ES-I3 (cell line): ENCODE results near the gene PNMA6E.
"Not testable (repeated sequence)": the region's sequence is repeated elsewhere in the genome, so short reads cannot be mapped to it uniquely, and the experiment has no call there.

Source experiments
- H3K36me3 ChIP-seq: 2 replicates; pipeline ENCODE4 v1.6.1; 2013; ENCODE audit warnings: mild to moderate bottlenecking, low read length, control low read depth, moderate library complexity; ENCODE audit not compliant: insufficient read depth
- H3K4me1 ChIP-seq: 2 replicates; pipeline ENCODE4 v1.6.1; 2013; ENCODE audit warnings: mild to moderate bottlenecking, control low read depth, low read length; ENCODE audit not compliant: insufficient read depth
- H3K9ac ChIP-seq: 2 replicates; pipeline ENCODE4 v1.6.1; 2013; ENCODE audit warnings: low read depth, mild to moderate bottlenecking, low read length, moderate library complexity
- H3K9me3 ChIP-seq: 2 replicates; pipeline ENCODE4 v1.6.1; 2013; ENCODE audit warnings: mild to moderate bottlenecking, low read length, moderate library complexity; ENCODE audit not compliant: control insufficient read depth, insufficient read depth

PNMA6E gene

GRCh38 chrX:153406903-153407302 lies 5.8 kb upstream of the PNMA6E start:
- H3K9ac ChIP-seq: no peak overlapping the region
- no peaks in the 10 kb centered on the region for H3K36me3 ChIP-seq
- H3K9me3 ChIP-seq: no peaks in the 10 kb centered on the region
- no peaks in the 10 kb centered on the region; the same call in 1 of the 2 replicates for H3K4me1 ChIP-seq

- Histone ChIP-seq H3K4me1 (no peaks in the 10 kb centered on the region; the same call in 1 of the 2 replicates), H3K36me3 (no peaks in the 10 kb centered on the region), H3K9ac (no peak overlapping the region), H3K9me3 (no peaks in the 10 kb centered on the region)
These were observed 4.9 kb upstream of the PNMA6E start for GRCh38 chrX:153406011-153406410.

DNA sequence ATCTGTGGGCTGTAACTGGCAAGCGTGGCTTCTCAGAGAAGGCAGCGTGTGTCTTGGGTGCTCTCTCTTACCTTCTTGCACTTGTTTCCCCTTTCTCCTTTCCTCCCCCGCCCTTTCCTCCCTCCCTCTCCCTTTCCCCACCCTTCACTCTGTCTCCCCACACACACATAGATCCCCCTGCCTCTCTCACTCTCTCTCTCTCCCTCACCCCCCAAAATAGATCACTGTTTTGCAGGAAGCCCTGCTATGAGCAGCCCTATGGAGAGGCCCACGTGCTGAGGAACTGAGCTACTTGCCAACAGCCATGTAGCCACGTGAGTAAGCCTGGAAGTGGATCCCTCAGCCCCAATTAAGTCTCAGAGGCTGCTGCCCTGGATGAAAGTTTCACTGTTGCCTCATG lies 4.3 kb upstream of the PNMA6E start:
- H3K36me3 ChIP-seq: no peaks in the 10 kb centered on the region
- H3K4me1 ChIP-seq: no peaks in the 10 kb centered on the region; the same call in 1 of the 2 replicates
- H3K9me3 ChIP-seq: no peaks in the 10 kb centered on the region
- no peak overlapping the region for H3K9ac ChIP-seq

DNA sequence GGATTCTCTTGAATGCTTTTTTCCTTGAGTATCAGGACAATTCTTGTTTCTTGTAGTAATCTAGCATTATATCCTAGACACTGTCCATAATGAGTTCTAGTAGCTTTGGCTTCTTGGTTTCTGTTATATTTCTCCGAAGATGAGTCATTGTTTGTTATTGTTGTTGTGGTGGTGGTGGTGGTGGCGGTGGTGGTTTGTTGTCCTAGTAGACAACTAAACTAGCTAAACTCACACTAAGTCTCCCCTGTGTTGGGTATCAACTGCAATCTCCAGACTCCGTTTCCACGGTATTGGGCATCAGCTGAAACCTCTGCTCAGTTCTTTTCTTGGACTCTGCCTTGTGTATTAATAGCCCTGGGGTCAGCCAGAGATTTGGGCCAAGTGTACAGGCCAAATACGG lies 3.2 kb upstream of the PNMA6E start:
- H3K36me3 ChIP-seq, H3K9ac ChIP-seq, H3K9me3 ChIP-seq, H3K4me1 ChIP-seq: not testable (repeated sequence)

DNA sequence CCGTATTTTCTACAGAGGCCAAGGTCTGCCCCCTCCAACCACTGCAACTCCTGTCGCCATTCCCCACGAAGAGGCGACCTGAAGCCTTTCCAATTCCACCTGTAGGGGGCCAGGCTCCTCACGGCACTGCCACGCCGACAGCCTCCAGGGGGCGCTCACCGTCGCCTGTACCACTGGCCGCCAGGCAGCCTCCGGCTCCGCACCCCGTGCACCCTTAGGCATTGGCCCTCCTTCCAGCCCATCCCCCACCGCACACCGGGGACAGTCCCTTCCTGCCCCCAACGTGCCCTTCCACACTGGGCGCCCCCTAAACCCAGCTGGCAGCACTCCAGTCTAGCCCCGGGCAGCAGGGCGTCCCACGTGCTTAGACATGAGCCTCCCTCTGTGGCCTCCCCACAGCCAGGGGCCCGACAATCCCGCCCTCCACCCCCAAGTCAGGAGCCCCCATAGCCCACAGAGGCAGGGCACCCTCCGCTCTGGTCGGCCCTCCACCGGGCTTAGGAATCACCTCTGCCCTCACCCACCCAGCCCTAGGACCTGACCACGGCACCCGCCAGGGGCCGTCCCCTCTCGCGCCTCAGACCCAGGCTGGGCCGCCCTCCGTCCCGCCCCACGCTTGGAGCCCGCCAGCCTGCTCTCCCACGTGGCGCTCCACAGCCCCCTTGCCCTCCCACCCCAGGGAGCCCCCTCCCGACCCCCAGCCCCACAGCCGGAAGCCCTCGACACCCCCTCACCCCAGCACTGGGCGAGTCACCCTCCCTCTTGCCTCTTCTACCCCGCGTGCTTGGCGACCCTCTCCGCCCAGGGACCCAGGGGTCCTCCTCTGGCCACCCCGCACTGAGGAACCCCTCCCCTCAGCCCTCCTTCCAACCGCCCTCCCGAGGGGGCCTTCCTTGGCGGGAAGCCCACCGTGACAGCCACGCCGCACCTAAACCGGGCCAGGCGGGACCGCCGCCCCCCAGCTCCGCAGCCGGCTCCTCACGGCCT lies 711 bp downstream of the PNMA6E start:
- H3K9ac ChIP-seq: no peak overlapping the region
- H3K9me3 ChIP-seq: no peaks in the 10 kb centered on the region
- no peaks in the 10 kb centered on the region for H3K36me3 ChIP-seq
- no peaks in the 10 kb centered on the region for H3K4me1 ChIP-seq

GRCh38 chrX:153398275-153398960 lies 2.7 kb downstream of the PNMA6E start:
- Histone ChIP-seq H3K9ac (no peak overlapping the region), H3K36me3 (no peaks in the 10 kb centered on the region), H3K9me3 (no peaks in the 10 kb centered on the region), H3K4me1 (no peaks in the 10 kb centered on the region)

DNA sequence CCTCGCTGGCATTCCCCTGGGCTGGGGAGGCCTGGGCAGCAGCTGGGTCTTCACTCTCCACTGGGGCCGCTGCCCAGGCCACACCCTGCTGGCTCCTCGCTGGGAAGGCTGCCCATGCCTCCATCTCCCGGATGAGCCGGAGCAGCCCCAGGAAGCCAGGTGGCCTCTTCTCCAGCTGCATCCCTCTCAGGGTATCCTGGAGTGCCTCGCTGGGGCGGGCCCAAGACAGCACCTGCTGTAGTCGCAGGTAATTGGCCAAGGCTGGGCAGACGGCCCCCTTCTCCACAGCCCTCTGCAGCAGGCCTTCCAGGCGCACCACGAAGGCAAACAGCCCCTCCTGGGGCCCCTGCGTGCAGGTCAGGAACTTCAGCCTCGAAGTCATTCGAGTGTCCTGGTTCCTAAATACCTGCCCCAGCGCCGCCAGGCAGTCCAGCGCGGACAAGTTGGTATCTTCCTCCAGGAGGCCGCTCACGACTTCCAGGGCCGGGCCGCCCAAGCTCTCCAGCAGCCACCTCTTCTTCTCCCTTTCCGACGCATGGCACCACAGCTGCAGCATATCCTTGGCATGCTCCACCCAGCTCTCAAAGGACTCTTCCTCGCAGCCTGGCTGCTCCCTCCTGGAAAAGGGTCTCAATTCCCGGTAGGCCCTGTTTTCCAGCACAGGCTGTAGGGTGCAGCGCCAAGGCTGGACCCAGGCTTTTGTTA lies 3.7 kb downstream of the PNMA6E start:
- Histone ChIP-seq H3K9ac (no peak overlapping the region), H3K4me1 (no peaks in the 10 kb centered on the region), H3K9me3 (no peaks in the 10 kb centered on the region), H3K36me3 (no peaks in the 10 kb centered on the region)

DNA sequence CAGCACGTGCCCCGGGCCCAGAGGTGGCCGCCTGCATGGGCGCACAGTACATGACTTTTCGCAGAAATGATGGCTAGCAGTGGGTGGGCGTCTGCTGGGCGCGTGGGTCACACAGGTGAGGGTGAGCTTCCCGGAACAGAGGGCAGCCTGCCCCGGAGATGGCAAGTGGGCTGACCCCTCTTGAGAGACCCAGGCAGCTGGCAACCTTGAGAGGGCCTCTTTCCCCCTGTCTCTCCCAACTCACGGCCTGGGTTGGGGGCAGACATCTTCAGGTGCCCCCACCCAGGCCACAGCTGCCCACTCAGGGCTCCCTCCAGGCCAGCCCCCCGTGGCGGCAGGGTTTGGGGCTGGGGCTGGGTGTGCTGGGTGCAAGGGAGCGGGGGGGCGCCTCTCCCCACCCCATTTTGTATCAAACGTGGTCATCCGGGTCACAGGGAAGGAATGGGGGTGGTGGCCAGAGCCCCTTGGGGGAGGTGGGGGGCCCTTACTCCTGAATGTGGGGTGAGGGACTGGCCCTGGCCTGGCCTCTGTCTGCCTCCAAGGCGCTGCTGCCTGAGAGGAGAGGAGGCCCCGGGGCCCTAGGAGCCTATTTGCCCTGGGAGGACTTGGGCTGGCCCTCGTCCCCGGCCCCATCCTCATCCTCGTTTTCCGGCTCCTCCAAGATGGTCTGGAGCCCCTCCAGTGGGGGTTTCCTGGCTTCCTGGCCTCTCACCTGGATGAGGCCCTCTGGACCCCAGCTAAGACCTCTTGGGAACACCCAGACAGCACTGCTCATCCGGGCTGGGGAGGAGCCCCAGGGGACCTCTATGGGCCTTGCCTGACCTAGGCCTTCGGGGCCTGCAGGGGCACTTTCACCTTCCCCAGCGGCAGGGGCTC lies 4.6 kb downstream of the PNMA6E start:
- no peak overlapping the region for H3K9ac ChIP-seq
- H3K36me3 ChIP-seq: no peaks in the 10 kb centered on the region
- H3K9me3 ChIP-seq: no peaks in the 10 kb centered on the region
- H3K4me1 ChIP-seq: no peaks in the 10 kb centered on the region

- H3K9ac ChIP-seq: no peak overlapping the region
- H3K9me3 ChIP-seq: no peaks in the 10 kb centered on the region
- no peaks in the 10 kb centered on the region for H3K36me3 ChIP-seq
- no peaks in the 10 kb centered on the region for H3K4me1 ChIP-seq
These were observed 5.4 kb downstream of the PNMA6E start for GRCh38 chrX:153395613-153396319.

GRCh38 chrX:153394612-153395011 lies 6.5 kb downstream of the PNMA6E start:
- no peak overlapping the region for H3K9ac ChIP-seq
- H3K9me3 ChIP-seq: no peaks in the 10 kb centered on the region
- H3K4me1 ChIP-seq: no peaks in the 10 kb centered on the region
- no peaks in the 10 kb centered on the region for H3K36me3 ChIP-seq

DNA sequence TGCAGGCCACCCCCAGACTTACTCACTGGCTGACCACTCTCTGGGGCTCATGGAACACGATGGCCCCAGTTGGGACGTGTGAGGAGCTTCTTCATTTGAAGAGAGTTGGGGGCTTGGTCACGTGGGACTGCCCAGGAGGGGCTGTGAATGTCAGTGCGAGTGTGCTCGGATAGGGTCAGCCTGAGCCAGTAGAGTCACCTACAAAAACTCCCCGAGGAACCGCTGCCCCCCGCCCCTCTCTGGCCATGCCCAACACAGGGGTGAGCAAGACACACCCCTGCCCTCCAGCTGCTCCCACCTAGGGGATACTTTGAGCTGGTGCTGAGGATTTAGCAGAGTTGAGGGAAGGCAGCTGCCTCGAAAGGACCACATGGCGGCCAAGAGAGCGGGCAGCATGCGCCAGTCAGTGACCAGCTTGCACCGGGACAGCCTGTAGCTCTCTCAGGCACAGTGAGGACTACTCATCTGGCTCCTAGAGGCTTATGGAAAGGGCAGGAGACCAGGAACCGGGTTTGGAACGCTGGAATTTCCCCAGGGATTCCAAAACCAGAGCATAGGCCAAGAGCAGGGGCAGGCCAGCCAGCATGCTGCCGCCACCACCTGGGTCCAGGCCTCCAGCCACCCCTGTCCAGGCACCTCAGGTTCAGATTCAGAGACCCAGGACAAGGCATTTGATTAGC lies 8.4 kb downstream of the PNMA6E start:
- Histone ChIP-seq H3K9ac (no peak overlapping the region), H3K4me1 (no peaks in the 10 kb centered on the region), H3K9me3 (no peaks in the 10 kb centered on the region), H3K36me3 (no peaks in the 10 kb centered on the region)

- H3K9ac ChIP-seq, H3K36me3 ChIP-seq, H3K9me3 ChIP-seq, H3K4me1 ChIP-seq: not testable (repeated sequence)
These were observed 11.7 kb downstream of the PNMA6E start for GRCh38 chrX:153389460-153389768.
